Neural cell (in vitro differentiated cells): ENCODE measurements around the gene GMCL1.

Experiments used
- EP300 ChIP-seq: fragments of 450-650 bp; conservative IDR thresholded peaks from 2 replicates; pipeline ENCODE4 v1.6.1; 2014; ENCODE audit warnings: antibody characterized with exemption, mild to moderate bottlenecking, moderate library complexity; ENCODE audit not compliant: poor library complexity, severe bottlenecking
- EZH2 ChIP-seq: fragments of 200-600, 300-800 bp; shearing (Covaris generic), sonication (generic); IDR thresholded peaks from 2 replicates; pipeline ENCODE4 v1.6.1; 2014; ENCODE audit warnings: antibody characterized with exemption, low read length, borderline replicate concordance, mild to moderate bottlenecking; ENCODE audit not compliant: insufficient read depth, poor library complexity, severe bottlenecking
- POLR2AphosphoS5 ChIP-seq: IDR thresholded peaks from 2 replicates; pipeline ENCODE4 v1.6.1; 2012
- SMC3 ChIP-seq: fragments of 450-650 bp; conservative IDR thresholded peaks from 2 replicates; pipeline ENCODE4 v1.6.1; 2014; ENCODE audit warnings: antibody characterized with exemption, mild to moderate bottlenecking, moderate library complexity; ENCODE audit not compliant: poor library complexity
- TAF1 ChIP-seq: IDR thresholded peaks from 2 replicates; pipeline ENCODE4 v1.6.1; 2012; ENCODE audit warnings: low read depth
- TF ChIP-seq, protein P1 (sequence below): fragments of 450-650 bp; IDR thresholded peaks from 2 replicates; pipeline ENCODE4 v1.5.1; 2014; ENCODE audit warnings: antibody characterized with exemption, mild to moderate bottlenecking, moderate library complexity; ENCODE audit not compliant: poor library complexity, severe bottlenecking

DNA sequence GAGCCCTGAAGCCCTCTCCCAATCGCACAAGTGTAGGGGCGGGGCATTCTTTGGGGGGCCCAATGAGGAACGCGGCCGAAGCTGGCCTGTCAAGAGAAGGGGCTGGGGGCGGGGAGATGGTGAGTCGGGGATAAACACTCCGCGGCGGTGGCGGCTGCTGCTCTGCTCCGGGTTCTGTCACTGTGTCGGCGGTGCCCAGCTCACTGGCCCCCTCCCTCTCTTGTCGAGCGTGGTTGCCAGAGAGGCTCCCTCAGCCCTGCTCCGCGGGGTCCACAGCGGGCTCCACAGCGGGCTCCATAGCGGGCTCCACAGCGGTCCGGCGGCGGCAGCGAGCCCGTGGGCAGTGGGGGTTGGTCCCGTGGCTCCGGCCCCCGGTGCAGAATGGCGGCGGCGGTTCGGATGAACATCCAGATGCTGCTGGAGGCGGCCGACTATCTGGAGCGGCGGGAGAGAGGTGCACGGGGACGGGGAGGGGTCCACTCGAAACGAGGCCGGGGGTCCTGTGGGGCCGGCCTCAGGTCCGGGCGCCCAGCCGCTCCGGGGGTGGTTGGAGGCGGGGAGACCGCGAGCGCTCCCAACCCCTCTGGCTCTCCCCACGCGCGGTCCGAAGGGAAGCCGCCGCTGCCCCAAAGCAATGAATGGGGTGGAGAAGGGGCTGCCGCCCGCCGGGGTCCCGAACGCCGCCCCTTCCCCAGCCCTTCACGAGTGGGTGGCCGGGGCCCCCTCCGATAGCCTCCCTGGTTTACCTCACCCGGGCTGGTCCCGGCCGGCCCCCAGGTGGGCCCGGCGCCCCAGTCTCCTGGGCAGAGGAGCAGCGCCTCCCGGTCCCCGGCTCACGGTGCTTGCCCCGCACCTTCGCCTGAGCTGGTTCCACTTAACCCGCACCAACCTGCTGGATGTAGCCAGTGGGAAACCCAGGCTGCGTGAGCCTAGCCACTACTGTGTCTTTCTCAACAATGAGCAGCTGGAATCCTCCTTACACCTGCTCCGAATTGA, 85.8 kb downstream of the GMCL1 start, which contains the start of gene MXD1:
- TF ChIP-seq, protein P1, sequence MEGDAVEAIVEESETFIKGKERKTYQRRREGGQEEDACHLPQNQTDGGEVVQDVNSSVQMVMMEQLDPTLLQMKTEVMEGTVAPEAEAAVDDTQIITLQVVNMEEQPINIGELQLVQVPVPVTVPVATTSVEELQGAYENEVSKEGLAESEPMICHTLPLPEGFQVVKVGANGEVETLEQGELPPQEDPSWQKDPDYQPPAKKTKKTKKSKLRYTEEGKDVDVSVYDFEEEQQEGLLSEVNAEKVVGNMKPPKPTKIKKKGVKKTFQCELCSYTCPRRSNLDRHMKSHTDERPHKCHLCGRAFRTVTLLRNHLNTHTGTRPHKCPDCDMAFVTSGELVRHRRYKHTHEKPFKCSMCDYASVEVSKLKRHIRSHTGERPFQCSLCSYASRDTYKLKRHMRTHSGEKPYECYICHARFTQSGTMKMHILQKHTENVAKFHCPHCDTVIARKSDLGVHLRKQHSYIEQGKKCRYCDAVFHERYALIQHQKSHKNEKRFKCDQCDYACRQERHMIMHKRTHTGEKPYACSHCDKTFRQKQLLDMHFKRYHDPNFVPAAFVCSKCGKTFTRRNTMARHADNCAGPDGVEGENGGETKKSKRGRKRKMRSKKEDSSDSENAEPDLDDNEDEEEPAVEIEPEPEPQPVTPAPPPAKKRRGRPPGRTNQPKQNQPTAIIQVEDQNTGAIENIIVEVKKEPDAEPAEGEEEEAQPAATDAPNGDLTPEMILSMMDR, result no peak
- TF ChIP-seq POLR2AphosphoS5 (peak; percentile 98), TAF1 (peak; percentile 88), EZH2 (no peak), EP300 (peak; percentile 8), SMC3 (peak; percentile 45)
